A673 (cell line): ENCODE results near the gene TNFAIP3. TPM values are rescaled to one million over a fixed set of nuclear protein-coding genes. Genes with fewer than 3 reads are reported as not detected.
"Not testable (repeated sequence)": the region's sequence is repeated elsewhere in the genome, so short reads cannot be mapped to it uniquely, and the experiment has no call there.

ENCODE experiments used
- BruUV-seq: library from RNA; stranded (reverse); fragments of 400-500 nt; replicated peaks from 2 replicates; lab custom pipeline; 2021; lab: Mats Ljungman, UMichigan
- CTCF ChIA-PET: fragments of 300-600 bp; sonication (Branson Sonifier 250); formaldehyde crosslinking; loops from one replicate; lab custom pipeline; 2022; ENCODE audit warnings: antibody characterized with exemption; lab: Charles Lee
- POLR2A ChIA-PET: fragments of 300-600 bp; sonication (Branson Sonifier 250); formaldehyde crosslinking; loops from one replicate; lab custom pipeline; 2022; ENCODE audit warnings: antibody characterized with exemption; ENCODE audit not compliant: low non-redundant PET; lab: Charles Lee
- DNase-seq: peaks from one replicate; pipeline ENCODE4 v3.0.0-alpha.2; 2015; ENCODE audit warnings: low spot score
- H3K27ac ChIP-seq: fragments of 200-600 bp; sonication (generic); 2 replicates; pipeline ENCODE4 v1.5.1; 2016; ENCODE audit warnings: mixed run types, low read depth, mild to moderate bottlenecking, mixed read lengths, antibody characterized with exemption, low read length; ENCODE audit not compliant: poor library complexity, severe bottlenecking
- H3K27me3 ChIP-seq: fragments of 200-600 bp; sonication (generic); replicated peaks from 2 replicates; pipeline ENCODE4 v1.6.1; 2017; ENCODE audit warnings: mixed run types, low read depth, mild to moderate bottlenecking, mixed read lengths, antibody characterized with exemption, low read length; ENCODE audit not compliant: insufficient read depth, poor library complexity
- H3K36me3 ChIP-seq: fragments of 200-600 bp; sonication (generic); 2 replicates; pipeline ENCODE4 v1.6.1; 2016; ENCODE audit warnings: mixed run types, mild to moderate bottlenecking, mixed read lengths, antibody characterized with exemption, low read length; ENCODE audit not compliant: insufficient read depth, poor library complexity, severe bottlenecking
- H3K4me1 ChIP-seq: fragments of 200-600 bp; sonication (generic); 2 replicates; pipeline ENCODE4 v1.6.1; 2017; ENCODE audit warnings: mixed run types, mild to moderate bottlenecking, mixed read lengths, antibody characterized with exemption, low read length; ENCODE audit not compliant: insufficient read depth, poor library complexity, severe bottlenecking
- H3K4me3 ChIP-seq: fragments of 200-600 bp; sonication (generic); 2 replicates; pipeline ENCODE4 v1.5.1; 2016; ENCODE audit warnings: low read depth, mixed run types, mild to moderate bottlenecking, mixed read lengths, low read length; ENCODE audit not compliant: poor library complexity, severe bottlenecking
- H3K9me3 ChIP-seq: fragments of 200-600 bp; sonication (generic); 2 replicates; pipeline ENCODE4 v1.6.1; 2016; ENCODE audit warnings: mixed run types, low read depth, mild to moderate bottlenecking, mixed read lengths, antibody characterized with exemption, low read length; ENCODE audit not compliant: poor library complexity, severe bottlenecking
- CTCF ChIP-seq: fragments of 300-800, 200-600 bp; sonication (generic); conservative IDR thresholded peaks from 2 replicates; pipeline ENCODE4 v1.5.1; 2017; ENCODE audit warnings: low read depth, mild to moderate bottlenecking, antibody characterized with exemption, low read length, moderate library complexity, mixed read lengths
- EZH2 ChIP-seq: fragments of 200-600 bp; sonication (generic); IDR thresholded peaks from 2 replicates; pipeline ENCODE4 v1.6.1; 2017; ENCODE audit warnings: borderline replicate concordance, low read depth, mild to moderate bottlenecking, mixed read lengths, antibody characterized with exemption, low read length; ENCODE audit not compliant: poor library complexity, severe bottlenecking
- intact Hi-C: fragments of 100-400 bp; cut with micrococcal nuclease; formaldehyde crosslinking; loops from one replicate; pipeline ENCODE4 v1.10.0; 2022; ENCODE audit not compliant: unreplicated experiment
- total RNA-seq: library from RNA; stranded (reverse); gene quantifications from 2 replicates; pipeline ENCODE4 v1.2.3, GENCODE V29; 2021

The TNFAIP3 gene
- total RNA-seq, 1 experiment from 2014 or later = 12.7 TPM

- Histone ChIP-seq H3K27ac (no peak overlapping the region), H3K27me3 (no peaks in the 10 kb centered on the region), H3K9me3 (no peaks in the 10 kb centered on the region), H3K4me1 (no peaks in the 10 kb centered on the region), H3K36me3 (no peaks in the 10 kb centered on the region), H3K4me3 (no peak overlapping the region)
- CTCF ChIA-PET = no interaction called here
- BruUV-seq = no TSS peak
- DNase-seq = no peak
- no peak for TF ChIP-seq EZH2
- TF ChIP-seq CTCF = no peak
- POLR2A ChIA-PET = no interaction called here
- intact Hi-C loops = no loop called here
These were observed 25.2 kb downstream of the TNFAIP3 start for GRCh38 chr6:137892271-137892708.

GRCh38 chr6:137893181-137893580 lies 26.1 kb downstream of the TNFAIP3 start:
- no peaks in the 10 kb centered on the region for H3K36me3 ChIP-seq
- ChIA-PET CTCF (no interaction called here), POLR2A (no interaction called here)
- no peaks in the 10 kb centered on the region for H3K9me3 ChIP-seq
- no TSS peak for BruUV-seq
- H3K27ac ChIP-seq = no peak overlapping the region
- intact Hi-C loops = no loop called here
- no peak overlapping the region for H3K4me3 ChIP-seq
- TF ChIP-seq CTCF = no peak
- no peak for TF ChIP-seq EZH2
- H3K4me1 ChIP-seq = no peaks in the 10 kb centered on the region
- DNase-seq = no peak
- H3K27me3 ChIP-seq = no peaks in the 10 kb centered on the region

- no peak overlapping the region for H3K27ac ChIP-seq
- ChIA-PET CTCF (no interaction called here), POLR2A (no interaction called here)
- intact Hi-C loops = no loop called here
- no peaks in the 10 kb centered on the region for H3K9me3 ChIP-seq
- no peak overlapping the region for H3K4me3 ChIP-seq
- H3K27me3 ChIP-seq = no peaks in the 10 kb centered on the region
- no TSS peak for BruUV-seq
- no peak for DNase-seq
- no peaks in the 10 kb centered on the region for H3K4me1 ChIP-seq
- no peaks in the 10 kb centered on the region for H3K36me3 ChIP-seq
- TF ChIP-seq EZH2 (no peak), CTCF (no peak)
These were observed 26.7 kb downstream of the TNFAIP3 start for GRCh38 chr6:137893726-137894125.

- H3K27me3 ChIP-seq, CTCF ChIA-PET, DNase-seq, H3K4me3 ChIP-seq, H3K36me3 ChIP-seq, H3K9me3 ChIP-seq, POLR2A ChIA-PET, H3K4me1 ChIP-seq, intact Hi-C loops, H3K27ac ChIP-seq, BruUV-seq: not testable (repeated sequence)
These were observed 27.3 kb downstream of the TNFAIP3 start for GRCh38 chr6:137894378-137894777.
